Activated T-cell treated with anti-CD3 and anti-CD28 coated beads for 1 hour (primary cell): Measurements from ENCODE around the gene RTL10.

ENCODE experiments used
- DNase-seq: peaks from one replicate; pipeline ENCODE4 v3.0.0-alpha.2; 2020; ENCODE audit warnings: low read depth

The RTL10 gene, protein sequence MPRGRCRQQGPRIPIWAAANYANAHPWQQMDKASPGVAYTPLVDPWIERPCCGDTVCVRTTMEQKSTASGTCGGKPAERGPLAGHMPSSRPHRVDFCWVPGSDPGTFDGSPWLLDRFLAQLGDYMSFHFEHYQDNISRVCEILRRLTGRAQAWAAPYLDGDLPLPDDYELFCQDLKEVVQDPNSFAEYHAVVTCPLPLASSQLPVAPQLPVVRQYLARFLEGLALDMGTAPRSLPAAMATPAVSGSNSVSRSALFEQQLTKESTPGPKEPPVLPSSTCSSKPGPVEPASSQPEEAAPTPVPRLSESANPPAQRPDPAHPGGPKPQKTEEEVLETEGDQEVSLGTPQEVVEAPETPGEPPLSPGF

GRCh38 chr22:19854778-19855503 is at the start of gene RTL10, which contains the start of gene GNB1L:
RTL10 (minus strand) TSS chr22:19854874; CDS start chr22:19852261, 2,613 bp downstream.
GNB1L (minus strand) TSS chr22:19854874; CDS start chr22:19821355, 33,519 bp downstream.
- peak; percentile 95 for DNase-seq

DNA sequence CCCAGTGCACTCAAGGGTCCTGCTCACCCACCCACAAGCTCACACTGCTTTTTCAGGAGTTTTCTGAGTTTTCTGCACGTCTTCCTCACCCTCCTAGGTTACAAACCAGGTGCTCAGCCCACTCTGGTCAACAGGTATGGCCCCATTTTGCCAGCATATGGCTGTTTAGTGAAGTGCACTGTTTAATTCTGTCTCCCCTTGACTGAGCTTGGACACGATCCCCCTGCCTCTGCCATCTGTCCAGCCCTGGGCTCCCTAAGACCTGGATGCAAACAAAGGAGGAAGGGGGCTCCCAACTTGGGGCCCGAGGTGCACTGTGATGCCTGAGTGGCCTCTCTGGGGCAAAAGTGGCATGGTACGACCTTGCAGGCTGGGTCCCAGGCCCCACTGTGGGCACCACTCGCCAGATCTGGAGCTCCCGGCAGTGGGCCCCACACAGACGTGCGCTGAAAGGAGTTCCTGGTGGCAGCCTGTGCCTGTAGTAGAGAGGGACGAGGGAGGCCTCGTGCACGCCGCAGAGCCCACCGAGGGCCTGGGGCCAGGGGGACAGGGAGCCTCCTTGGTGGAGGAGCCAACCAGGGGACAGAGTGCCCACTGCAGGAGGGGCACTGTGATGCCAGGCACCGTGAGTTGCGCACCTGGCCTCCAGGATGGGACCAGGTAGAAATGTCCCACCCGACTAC is 49.6 kb upstream of the RTL10 start:
- no peak for DNase-seq

DNA sequence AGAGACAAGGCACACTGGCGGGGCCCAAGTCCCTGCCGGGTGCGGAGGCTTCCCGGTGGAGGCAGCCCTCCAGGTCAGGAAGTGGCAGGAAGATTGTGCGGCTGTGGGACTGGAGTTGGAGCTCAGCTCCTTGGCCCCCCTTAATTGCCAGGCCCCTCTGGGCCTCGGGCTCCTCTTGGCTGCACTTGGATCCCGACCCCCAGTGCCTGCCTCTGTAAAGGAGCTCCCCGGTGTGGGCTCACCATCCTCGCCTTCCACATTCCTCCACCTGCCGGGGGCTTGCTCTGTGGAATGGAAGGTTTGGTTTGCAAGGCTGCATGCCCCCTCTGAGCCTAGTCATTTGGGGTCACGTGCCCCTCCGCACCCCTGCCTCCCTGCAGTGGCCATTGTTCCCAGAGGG is 48.8 kb upstream of the RTL10 start:
- no peak for DNase-seq

DNA sequence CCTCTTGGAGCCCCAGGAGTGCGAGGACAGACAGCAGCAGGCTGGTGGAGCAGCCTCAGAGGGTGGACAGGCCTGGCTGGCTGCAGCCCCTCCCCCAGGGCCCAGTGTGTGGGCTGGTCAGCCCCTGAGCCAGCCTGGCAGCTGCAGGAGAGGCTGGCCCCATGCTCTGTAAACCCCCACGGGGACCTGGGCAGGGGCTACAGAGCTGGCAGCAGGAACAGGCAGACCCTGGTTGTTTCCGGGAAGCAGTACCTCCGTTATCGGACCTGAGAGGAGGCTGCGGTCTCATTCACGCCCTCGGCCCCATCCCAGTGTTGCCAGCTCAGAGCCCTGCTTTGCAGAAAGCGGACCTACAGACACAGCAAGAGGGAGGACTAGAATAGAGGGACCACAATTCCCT is 48.4 kb upstream of the RTL10 start:
- no peak for DNase-seq

DNA sequence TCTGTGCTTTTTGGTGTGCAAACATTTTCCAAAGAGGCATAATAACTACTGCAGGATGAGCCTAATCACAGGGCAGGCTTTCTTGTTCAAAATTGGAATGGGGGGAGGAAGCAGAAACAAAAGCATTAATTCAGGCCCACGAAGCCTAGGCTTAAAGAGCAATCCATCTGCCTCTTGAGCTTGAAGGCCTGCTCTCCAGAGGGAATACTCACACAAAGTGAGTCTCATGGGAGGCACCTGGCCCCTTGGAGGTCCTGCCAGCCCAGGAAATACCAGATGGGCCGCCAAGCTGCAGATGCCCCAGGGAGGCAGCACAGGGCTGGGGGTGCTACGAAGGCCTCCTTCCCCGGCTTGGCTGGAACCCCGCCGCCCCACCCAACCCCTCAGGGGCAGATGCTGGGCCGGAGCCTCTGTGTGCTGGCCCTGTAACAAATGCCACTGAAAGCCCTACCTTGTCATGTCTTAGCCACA is 47.6 kb upstream of the RTL10 start:
- no peak for DNase-seq

GRCh38 chr22:19901577-19902244 is 47.0 kb upstream of the RTL10 start:
- DNase-seq = no peak

DNA sequence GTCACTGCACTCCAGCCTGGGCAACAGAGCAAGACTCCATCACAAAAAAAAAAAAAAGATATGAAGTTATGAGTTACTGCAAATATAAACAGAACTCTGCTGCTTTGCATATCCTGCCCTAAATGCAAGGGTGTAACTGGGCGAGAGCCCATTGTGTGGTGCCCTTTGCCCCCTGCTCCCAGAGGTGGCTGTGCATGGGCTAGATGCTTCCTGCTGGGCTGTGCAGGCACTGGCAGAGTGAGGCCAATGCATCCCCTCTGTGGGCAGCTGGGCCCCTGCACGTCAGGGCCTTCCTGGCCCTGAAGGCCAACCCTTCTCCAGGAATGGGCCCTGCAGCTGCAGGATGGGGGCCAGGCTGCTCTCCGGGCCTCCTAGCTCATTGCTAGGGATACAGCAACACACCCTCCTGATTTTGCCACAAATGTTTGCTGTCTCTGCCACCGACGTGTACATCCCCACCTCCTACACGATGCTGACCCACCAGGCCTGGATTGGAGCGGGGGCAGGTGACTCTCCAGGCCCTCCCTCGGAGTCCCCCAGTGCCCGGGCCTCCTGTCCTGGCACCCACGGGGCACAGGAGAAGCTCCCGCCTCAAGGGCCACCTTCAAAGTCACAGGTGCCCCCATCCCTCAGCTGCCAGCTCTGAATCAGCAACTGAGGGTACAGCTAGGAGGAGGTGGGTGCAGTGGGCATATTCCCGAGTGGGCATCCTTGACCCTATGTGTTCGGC is 46.2 kb upstream of the RTL10 start:
- DNase-seq = no peak

- no peak for DNase-seq
Observed at GRCh38 chr22:19898831-19899567, 44.3 kb upstream of the RTL10 start.

DNA sequence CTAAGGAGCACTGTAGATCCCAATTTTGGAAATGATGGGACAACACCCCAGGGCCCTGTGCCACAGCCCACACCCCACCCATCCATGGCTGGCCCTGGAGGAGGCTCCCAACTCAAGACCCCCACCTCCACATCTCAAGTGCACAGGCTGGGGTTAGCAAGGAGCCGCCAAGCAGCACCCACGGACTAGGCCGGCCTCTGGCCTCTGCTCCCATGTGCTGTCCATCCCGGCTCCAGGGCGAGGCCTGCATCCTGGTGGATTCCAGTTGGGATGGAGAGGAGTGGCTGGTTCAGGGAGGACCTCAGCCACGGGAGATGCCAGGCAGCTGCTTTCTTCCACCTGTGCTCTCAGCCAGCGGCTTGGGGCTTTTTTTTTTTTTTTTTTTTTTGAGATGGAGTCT is 43.5 kb upstream of the RTL10 start:
- DNase-seq = no peak

DNA sequence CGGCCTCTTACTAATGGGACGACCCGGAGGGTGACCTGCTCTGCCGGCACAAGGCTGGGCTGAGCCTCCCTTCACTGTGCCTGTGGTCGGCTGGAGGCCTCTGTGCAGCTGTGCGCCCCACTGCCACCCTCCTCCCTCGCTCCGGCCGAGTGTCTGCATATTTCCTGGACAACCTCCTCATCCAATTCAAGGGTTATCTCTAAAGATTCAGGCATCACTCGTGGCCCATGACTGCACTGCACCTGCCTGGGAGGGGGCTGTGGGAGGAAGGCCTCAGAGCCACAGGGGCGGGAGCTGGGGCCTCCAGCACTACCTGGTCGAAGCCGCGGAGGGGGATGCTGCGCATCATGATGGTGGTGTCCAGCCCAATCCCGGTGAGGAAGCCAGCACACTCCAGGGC is 43.1 kb upstream of the RTL10 start:
- no peak for DNase-seq

- DNase-seq = no peak
Observed at GRCh38 chr22:19896665-19897355, 42.1 kb upstream of the RTL10 start.

DNA sequence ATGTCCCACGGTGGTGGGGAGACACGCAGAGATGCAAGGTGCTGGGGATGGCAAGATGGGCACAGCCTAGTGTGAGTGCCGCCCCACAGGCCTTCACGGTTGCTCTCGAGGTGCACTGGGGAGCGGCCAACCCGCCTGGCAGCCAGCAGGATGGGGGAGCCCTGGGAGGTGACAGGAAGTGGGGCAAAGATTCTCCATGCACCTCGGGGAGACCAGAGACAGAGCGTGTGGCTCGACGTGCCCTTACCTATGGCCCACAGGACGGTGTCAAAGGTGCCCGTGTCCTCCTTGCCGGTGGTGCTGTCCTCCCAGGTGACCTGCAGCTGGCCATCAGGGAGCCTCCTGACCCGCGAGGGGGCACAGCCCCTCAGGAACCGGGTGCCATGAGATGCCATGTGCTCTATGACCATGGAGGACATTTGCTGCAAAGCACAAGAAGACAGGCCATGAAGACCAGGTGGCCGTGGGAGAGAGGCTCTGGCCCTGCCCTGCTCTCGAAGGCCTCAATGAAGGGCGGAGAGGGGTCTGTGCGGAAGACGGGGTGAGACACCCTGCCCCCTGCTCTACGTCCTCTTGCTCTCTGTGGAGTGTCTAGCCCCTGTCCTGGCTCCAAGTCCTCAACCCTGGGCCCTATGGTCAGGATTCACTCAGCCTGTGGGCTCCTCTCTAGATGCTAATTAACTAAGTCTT is 40.6 kb upstream of the RTL10 start:
- no peak for DNase-seq

DNA sequence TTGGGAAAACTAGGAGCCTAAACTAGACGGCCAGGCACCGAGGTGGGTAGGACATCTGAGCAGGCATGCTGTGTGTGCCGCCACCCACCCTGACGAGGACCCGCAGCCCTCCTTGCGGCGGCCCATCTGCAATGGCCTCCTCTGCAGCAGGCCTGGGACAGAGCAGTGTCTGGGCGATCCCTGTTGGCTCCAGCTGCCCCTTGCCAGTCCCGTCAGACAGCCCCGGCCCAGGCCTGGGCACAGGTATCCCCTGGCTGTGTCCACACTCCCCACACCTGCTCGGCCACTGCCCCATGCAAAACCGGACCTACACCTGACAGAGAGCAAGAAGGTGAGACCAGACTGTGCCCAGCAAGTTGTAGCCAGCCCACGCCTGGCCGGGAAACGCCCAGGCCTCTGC is 38.7 kb upstream of the RTL10 start:
- DNase-seq = no peak

- DNase-seq = no peak
Observed at GRCh38 chr22:19892925-19893324, 38.3 kb upstream of the RTL10 start.

- peak; percentile 35 for DNase-seq
Observed at GRCh38 chr22:19892257-19892879, 37.7 kb upstream of the RTL10 start.

DNA sequence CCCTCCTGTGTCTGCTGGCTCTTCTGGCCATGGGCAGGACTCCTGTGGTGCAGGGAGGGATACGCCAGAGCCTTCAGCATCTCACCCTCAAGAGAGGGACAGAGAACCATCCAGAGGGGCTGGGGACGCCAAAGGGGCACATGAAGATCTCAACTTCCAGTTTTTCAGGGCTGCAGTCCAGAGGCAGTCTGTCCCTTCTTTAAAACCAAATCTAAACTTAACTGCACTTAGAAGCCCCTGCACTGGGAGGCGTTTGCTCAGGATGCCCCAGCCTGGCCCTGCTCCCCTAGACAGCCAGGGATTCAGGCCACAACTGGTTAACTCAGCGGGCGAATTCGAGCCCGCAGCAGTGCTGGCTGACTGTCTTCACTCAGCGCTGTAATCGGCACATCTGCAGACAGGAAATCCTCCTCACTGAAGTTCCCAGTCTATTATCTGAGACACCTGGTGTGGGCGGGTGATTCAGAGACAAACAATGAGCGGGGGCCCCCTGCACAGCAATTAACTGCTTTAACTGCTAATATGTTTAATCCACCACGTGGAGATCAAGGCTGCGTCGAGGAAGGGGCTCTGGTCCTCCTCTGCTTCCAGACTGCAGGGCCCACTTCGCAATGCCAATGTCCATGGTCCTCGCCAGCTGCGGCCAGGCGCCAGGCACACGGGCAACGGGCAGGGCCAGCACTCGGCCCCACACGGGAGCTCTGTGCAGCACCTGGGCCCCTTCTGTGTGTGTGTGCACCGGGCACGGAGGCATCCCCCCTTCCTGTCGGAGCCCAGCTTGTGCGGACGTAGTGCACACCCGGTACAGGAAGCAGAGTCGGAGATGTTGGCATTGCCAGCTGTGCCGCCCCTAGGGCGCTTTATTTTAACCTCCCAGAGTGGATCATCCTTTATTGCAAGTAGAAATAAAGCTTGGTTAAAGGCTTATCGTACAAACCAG is 36.9 kb upstream of the RTL10 start:
- DNase-seq = peak; percentile 69

DNA sequence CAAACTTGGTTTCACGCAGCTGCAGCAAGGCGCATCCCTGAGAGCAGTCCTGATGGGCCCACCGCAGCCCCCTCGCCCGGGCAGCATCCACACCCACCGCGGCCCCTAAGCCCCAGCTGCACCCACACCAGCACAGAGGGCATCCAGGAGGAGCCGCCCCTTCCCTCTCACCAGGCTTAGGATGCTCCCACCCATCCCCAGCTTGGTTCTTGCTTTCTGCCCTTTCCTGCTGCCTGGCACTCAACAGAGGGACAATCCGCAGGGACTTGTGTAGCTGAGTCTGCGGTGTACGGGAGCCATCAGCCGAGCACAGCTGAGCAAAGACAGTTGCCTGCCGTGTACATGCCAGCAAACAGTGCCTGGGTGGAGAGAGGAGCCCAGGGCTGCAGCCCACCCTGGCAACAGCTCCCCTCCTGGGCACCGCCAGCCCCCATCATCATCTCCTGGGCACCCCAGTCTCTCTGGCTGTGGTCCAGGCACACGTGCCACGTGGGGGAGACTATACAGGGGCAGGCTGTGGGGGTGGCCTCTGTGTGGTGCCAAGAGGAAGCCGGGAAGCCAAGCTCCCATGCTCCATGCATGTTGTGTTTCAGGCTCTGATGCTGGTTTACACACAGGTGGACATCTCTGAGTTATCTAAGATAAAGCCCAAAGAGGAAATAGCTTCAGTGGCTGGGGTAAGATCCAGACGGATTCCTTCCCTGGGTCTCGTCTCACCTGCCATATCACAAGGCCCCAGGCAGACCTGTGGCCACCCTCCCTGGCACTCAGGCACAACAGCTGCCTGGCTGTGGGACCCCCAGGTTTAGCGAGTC is 36.0 kb upstream of the RTL10 start:
- DNase-seq = no peak
